ENCODE results near the gene PRKCQ.

- no peak for TF ChIP-seq FOXA1 (IDR thresholded peaks at IDR 0.05)
- no peak for TF ChIP-seq SP1 (IDR thresholded peaks at IDR 0.05)
- TF ChIP-seq L3MBTL2 (conservative IDR thresholded peaks at IDR 0.05), result no peak
- TF ChIP-seq TARDBP (IDR thresholded peaks at IDR 0.05), result no peak
- no peak for TF ChIP-seq PKNOX1 (IDR thresholded peaks at IDR 0.05)
- no peak for TF ChIP-seq SUZ12 (IDR thresholded peaks at IDR 0.05)
- TF ChIP-seq FOXM1 (IDR thresholded peaks at IDR 0.05; ENCODE audit: borderline replicate concordance), result no peak
- no peak for TF ChIP-seq ZNF384 (IDR thresholded peaks at IDR 0.05)
- no peak for TF ChIP-seq ELF4 (IDR thresholded peaks at IDR 0.05)
Observed at GRCh38 chr10:6396226-6396625, 183.8 kb downstream of the PRKCQ start.

Data from HEK293T (cell line).